Large intestine (tissue), 3 donors: ENCODE results near the gene OR52E1. TPM values are rescaled to one million over a fixed set of nuclear protein-coding genes. Genes with fewer than 3 reads are reported as not detected.
A peak's percentile ranks its signal among the peaks of the same experiment; 100 is the strongest.

ENCODE experiments used
- DNase-seq, 2 donors: peaks; one replicate each; pipeline versions ENCODE4 v3.0.0 to v3.0.0-alpha.2; 2013
- H3K27ac ChIP-seq: one replicate; pipeline ENCODE4 v1.5.1; 2013; ENCODE audit warnings: low read length
- H3K27me3 ChIP-seq: 2 replicates; pipeline ENCODE4 v1.6.1; 2013; ENCODE audit warnings: low read length; ENCODE audit not compliant: control insufficient read depth, insufficient read depth
- H3K36me3 ChIP-seq: 2 replicates; pipeline ENCODE4 v1.6.1; 2013; ENCODE audit warnings: low read length; ENCODE audit not compliant: control insufficient read depth, insufficient read depth
- H3K4me1 ChIP-seq: one replicate; pipeline ENCODE4 v1.6.1; 2013; ENCODE audit warnings: low read length; ENCODE audit not compliant: control insufficient read depth, insufficient read depth
- H3K4me3 ChIP-seq: one replicate; pipeline ENCODE4 v1.5.1; 2013; ENCODE audit warnings: low read length
- H3K9me3 ChIP-seq: one replicate; pipeline ENCODE4 v1.6.1; 2013; ENCODE audit warnings: mild to moderate bottlenecking, low read depth, low read length, moderate library complexity; ENCODE audit not compliant: control insufficient read depth
- WGBS: methylation state at CpG from one replicate; pipeline ENCODE4 v1.1.5; 2013; ENCODE audit warnings: low lambda C conversion rate; ENCODE audit not compliant: insufficient coverage; 5-methylcytosine and 5-hydroxymethylcytosine counted together
- polyA plus RNA-seq: library from polyadenylated mRNA; unstranded; fragments of 120-200 nt; gene quantifications from one replicate; pipeline ENCODE4 v1.2.1, GENCODE V29; 2013

Gene OR52E1
- polyA plus RNA-seq, 1 donor = not detected

DNA sequence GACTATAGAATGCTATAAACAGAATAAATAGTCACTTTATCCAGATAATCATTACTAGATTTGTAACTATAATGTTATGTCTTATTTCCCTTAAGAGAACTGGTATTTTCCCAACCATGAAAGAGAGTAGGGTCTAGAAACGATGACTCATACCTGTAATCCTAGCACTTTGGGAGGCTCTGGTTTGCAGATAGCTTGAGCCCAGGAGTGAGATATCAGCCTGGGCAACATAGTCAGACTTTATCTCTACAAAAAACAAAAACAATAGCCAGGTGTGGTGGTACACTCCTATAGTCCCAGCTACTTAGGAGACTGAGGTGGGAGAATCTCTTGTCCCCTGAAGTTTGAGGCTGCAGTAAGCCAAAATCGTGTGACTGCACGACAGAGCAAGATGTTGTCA, 37.9 kb downstream of the OR52E1 start:
- H3K36me3 ChIP-seq = no peaks in the 10 kb centered on the region
- 71% methylated on average over 3 of the region's 3 CpGs for WGBS
- H3K4me1 ChIP-seq = no peaks in the 10 kb centered on the region
- DNase-seq = peak in 1 of 2 donors; percentile 2
- no peaks in the 10 kb centered on the region for H3K27me3 ChIP-seq
- H3K27ac ChIP-seq = no peak overlapping the region
- no peaks in the 10 kb centered on the region for H3K9me3 ChIP-seq
- H3K4me3 ChIP-seq = no peak overlapping the region

DNA sequence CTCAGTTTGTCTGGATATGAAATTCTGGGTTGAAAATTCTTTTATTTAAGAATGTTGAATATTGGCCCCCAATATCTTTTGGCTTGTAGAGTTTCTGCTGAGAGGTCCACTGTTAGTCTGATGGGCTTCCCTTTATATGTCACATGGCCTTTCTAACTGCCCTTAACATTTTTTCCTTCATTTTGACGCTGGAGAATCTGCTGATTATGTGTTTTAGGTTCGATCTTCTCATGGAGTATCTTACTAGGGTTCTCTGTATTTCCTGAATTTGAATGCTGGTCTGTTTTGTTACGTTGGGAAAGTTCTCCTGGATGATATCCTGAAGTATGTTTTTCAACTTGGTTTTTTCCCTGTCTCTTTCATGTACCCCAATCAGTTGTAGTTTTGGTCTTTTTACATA, 46.0 kb downstream of the OR52E1 start:
- Histone ChIP-seq H3K36me3 (no peaks in the 10 kb centered on the region), H3K4me1 (no peaks in the 10 kb centered on the region), H3K27ac (no peak overlapping the region), H3K4me3 (no peak overlapping the region), H3K27me3 (no peaks in the 10 kb centered on the region), H3K9me3 (no peaks in the 10 kb centered on the region)
- no CpG with 5 or more reads among the region's 3 CpGs for WGBS
- no peak for DNase-seq

DNA sequence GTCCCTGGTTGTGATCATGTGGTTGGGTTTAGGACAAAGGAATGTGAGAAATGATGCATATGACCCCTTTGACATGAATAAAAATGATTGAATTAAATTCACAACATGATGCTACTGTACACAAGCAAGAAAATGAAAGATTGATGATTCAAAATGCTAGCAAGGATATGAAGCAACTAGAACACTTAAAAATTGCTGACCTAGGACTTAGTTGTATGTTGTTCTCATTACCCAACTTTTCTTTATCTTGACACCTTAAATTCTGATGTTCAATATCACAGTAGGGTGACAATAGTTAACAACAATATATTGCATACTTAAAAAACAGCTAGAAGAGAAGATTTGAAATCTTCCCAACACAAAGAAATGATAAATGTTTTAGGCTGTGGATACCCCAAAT, 48.2 kb downstream of the OR52E1 start:
- Histone ChIP-seq H3K4me1 (no peaks in the 10 kb centered on the region), H3K36me3 (no peaks in the 10 kb centered on the region), H3K27ac (no peak overlapping the region), H3K4me3 (no peak overlapping the region), H3K27me3 (no peaks in the 10 kb centered on the region), H3K9me3 (no peaks in the 10 kb centered on the region)
- no peak for DNase-seq

DNA sequence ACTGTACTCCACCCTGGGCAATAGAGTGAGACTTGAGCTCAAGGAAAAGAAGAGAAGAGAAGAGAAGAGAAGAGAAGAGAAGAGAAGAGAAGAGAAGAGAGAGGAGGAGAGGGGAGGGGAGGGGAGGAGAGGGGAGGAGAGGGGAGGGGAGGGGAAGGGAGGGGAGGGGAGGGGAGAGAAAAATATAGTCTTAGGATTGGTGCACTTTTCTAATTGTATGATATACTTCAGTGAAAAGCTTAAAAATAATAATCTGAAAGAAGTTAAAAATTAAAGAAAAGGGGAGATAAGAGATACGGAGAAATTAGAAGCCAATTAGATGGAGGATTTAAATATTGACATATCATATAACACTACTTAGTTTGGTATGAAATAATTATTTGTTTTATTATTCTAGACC, 49.5 kb downstream of the OR52E1 start:
- H3K36me3 ChIP-seq = no peaks in the 10 kb centered on the region
- no peaks in the 10 kb centered on the region for H3K27me3 ChIP-seq
- H3K9me3 ChIP-seq = no peaks in the 10 kb centered on the region
- no peak overlapping the region for H3K27ac ChIP-seq
- no peaks in the 10 kb centered on the region for H3K4me1 ChIP-seq
- 23% methylated on average over 1 of the region's 1 CpG for WGBS
- DNase-seq = no peak
- H3K4me3 ChIP-seq = no peak overlapping the region

Other genes with a start within 250 kb of the OR52E1 start
- not detected for gene OR51F2, start 248.3 kb upstream of the OR52E1 start, polyA plus RNA-seq
- not detected for gene OR51S1, start 220.4 kb upstream of the OR52E1 start, polyA plus RNA-seq
- not detected for gene OR51T1, start 187.7 kb upstream of the OR52E1 start, polyA plus RNA-seq
- not detected for gene OR51A7, start 165.8 kb upstream of the OR52E1 start, polyA plus RNA-seq
- not detected for gene OR51G2, start 150.2 kb upstream of the OR52E1 start, polyA plus RNA-seq
- gene OR51G1, start 145.2 kb upstream of the OR52E1 start, polyA plus RNA-seq = not detected
- gene OR51A4, start 122.0 kb upstream of the OR52E1 start, polyA plus RNA-seq = not detected
- not detected for gene OR51A2, start 113.9 kb upstream of the OR52E1 start, polyA plus RNA-seq
- not detected for gene OR51L1, start 74.7 kb upstream of the OR52E1 start, polyA plus RNA-seq
- not detected for gene OR52J3, start 23.0 kb upstream of the OR52E1 start, polyA plus RNA-seq
- not detected for gene OR52E2, start 9.9 kb upstream of the OR52E1 start, polyA plus RNA-seq
- gene OR52A5, start 68.8 kb downstream of the OR52E1 start, polyA plus RNA-seq = not detected
- not detected for gene OR52A1, start 85.2 kb downstream of the OR52E1 start, polyA plus RNA-seq
- not detected for gene OR51V1, start 131.1 kb downstream of the OR52E1 start, polyA plus RNA-seq
- gene HBB, start 157.5 kb downstream of the OR52E1 start, polyA plus RNA-seq = 175 TPM
- gene HBD, start 164.9 kb downstream of the OR52E1 start, polyA plus RNA-seq = 0.09 TPM
- gene HBG1, start 180.3 kb downstream of the OR52E1 start, polyA plus RNA-seq = 9.7 TPM
- gene HBG2, start 185.2 kb downstream of the OR52E1 start, polyA plus RNA-seq = 2,367 TPM
- 5.6 TPM for gene HBE1, start 200.4 kb downstream of the OR52E1 start, polyA plus RNA-seq
- 0.07 TPM for gene OR51B4, start 232.4 kb downstream of the OR52E1 start, polyA plus RNA-seq